HG03442 (cell line): ENCODE measurements around the gene POU5F1.

Experiments used
- ATAC-seq: cut with Tn5 transposase; IDR thresholded peaks from one replicate; pipeline ENCODE4 v1.9.1; 2021; ENCODE audit warnings: mild to moderate bottlenecking, moderate library complexity; ENCODE audit not compliant: unreplicated experiment

POU5F1 gene

GRCh38 chr6:31144296-31144969 is 26.0 kb downstream of the POU5F1 start:
- no peak for ATAC-seq

- no peak for ATAC-seq
Observed at GRCh38 chr6:31143148-31143547, 27.3 kb downstream of the POU5F1 start.

- ATAC-seq: no peak
Observed at GRCh38 chr6:31142361-31142761, 28.1 kb downstream of the POU5F1 start.

GRCh38 chr6:31140643-31141042 is 29.8 kb downstream of the POU5F1 start:
- no peak for ATAC-seq

- ATAC-seq: no peak
Observed at GRCh38 chr6:31139599-31139998, 30.9 kb downstream of the POU5F1 start.

GRCh38 chr6:31138982-31139381 is 31.5 kb downstream of the POU5F1 start, which contains the start of gene PSORS1C2:
TSS of gene PSORS1C2 (minus strand) at chr6:31139066. CDS start at chr6:31139026, 40 bp downstream.
- ATAC-seq: no peak

- no peak for ATAC-seq
Observed at GRCh38 chr6:31135710-31136109, 34.8 kb downstream of the POU5F1 start.

GRCh38 chr6:31132806-31133205 is 37.7 kb downstream of the POU5F1 start:
- no peak for ATAC-seq

- no peak for ATAC-seq
Observed at GRCh38 chr6:31131595-31131994, 38.9 kb downstream of the POU5F1 start.

GRCh38 chr6:31130751-31131150 is 39.7 kb downstream of the POU5F1 start:
- no peak for ATAC-seq

- ATAC-seq: no peak
Observed at GRCh38 chr6:31129130-31129529, 41.4 kb downstream of the POU5F1 start.

GRCh38 chr6:31128093-31128676 is 42.3 kb downstream of the POU5F1 start:
- ATAC-seq: no peak

GRCh38 chr6:31126396-31127175 is 43.9 kb downstream of the POU5F1 start:
- ATAC-seq: no peak

GRCh38 chr6:31125586-31126363 is 44.7 kb downstream of the POU5F1 start:
- ATAC-seq: no peak

GRCh38 chr6:31125162-31125561 is 45.3 kb downstream of the POU5F1 start:
- no peak for ATAC-seq

- no peak for ATAC-seq
Observed at GRCh38 chr6:31122791-31123706, 47.4 kb downstream of the POU5F1 start.

GRCh38 chr6:31121131-31121790 is 49.2 kb downstream of the POU5F1 start:
- no peak for ATAC-seq

- no peak for ATAC-seq
Observed at GRCh38 chr6:31120151-31120915, 50.1 kb downstream of the POU5F1 start, which contains the start of gene CDSN. TSS of gene CDSN (minus strand) at chr6:31120446. CDS start at chr6:31120419, 27 bp downstream.

GRCh38 chr6:31118178-31118577 is 52.3 kb downstream of the POU5F1 start:
- ATAC-seq: no peak
